ENCODE results near the gene CCDC40.
"Not testable (repeated sequence)": the region's sequence is repeated elsewhere in the genome, so short reads cannot be mapped to it uniquely, and the experiment has no call there.

CCDC40 gene

GRCh38 chr17:80035937-80036714 lies at the start of gene CCDC40:
CCDC40 (plus strand) TSS chr17:80036642; CDS start chr17:80036663, 21 bp downstream.
- DNase-seq, result peak; percentile 70

GRCh38 chr17:79987187-79987934 lies 49.1 kb upstream of the CCDC40 start:
- no peak for DNase-seq

GRCh38 chr17:79987935-79988184 lies 48.6 kb upstream of the CCDC40 start:
- no peak for DNase-seq

- DNase-seq, result no peak
Measured at GRCh38 chr17:79988185-79988971, 48.1 kb upstream of the CCDC40 start.

GRCh38 chr17:79989106-79989835 lies 47.2 kb upstream of the CCDC40 start:
- no peak for DNase-seq

GRCh38 chr17:79990051-79990592 lies 46.3 kb upstream of the CCDC40 start:
- DNase-seq, result no peak

- DNase-seq, result no peak
Measured at GRCh38 chr17:79990704-79991103, 45.7 kb upstream of the CCDC40 start.

GRCh38 chr17:79991140-79991923 lies 45.1 kb upstream of the CCDC40 start:
- DNase-seq, result peak; percentile 86

GRCh38 chr17:79991924-79992648 lies 44.4 kb upstream of the CCDC40 start:
- peak; percentile 15 for DNase-seq

GRCh38 chr17:79992649-79993389 lies 43.6 kb upstream of the CCDC40 start:
- no peak for DNase-seq

- peak; percentile 56 for DNase-seq
Measured at GRCh38 chr17:79993390-79994227, 42.8 kb upstream of the CCDC40 start.

- not testable (repeated sequence) for DNase-seq
Measured at GRCh38 chr17:79994228-79994569, 42.2 kb upstream of the CCDC40 start.

- DNase-seq, result no peak
Measured at GRCh38 chr17:79994602-79995001, 41.8 kb upstream of the CCDC40 start.

- no peak for DNase-seq
Measured at GRCh38 chr17:79995696-79996095, 40.7 kb upstream of the CCDC40 start.

- no peak for DNase-seq
Measured at GRCh38 chr17:79996291-79996690, 40.2 kb upstream of the CCDC40 start.

GRCh38 chr17:79997011-79997660 lies 39.3 kb upstream of the CCDC40 start:
- peak; percentile 57 for DNase-seq

- DNase-seq, result no peak
Measured at GRCh38 chr17:80000136-80000535, 36.3 kb upstream of the CCDC40 start.

- no peak for DNase-seq
Measured at GRCh38 chr17:80000981-80001775, 35.3 kb upstream of the CCDC40 start.
